ENCODE data around the gene C6orf89.

DNA sequence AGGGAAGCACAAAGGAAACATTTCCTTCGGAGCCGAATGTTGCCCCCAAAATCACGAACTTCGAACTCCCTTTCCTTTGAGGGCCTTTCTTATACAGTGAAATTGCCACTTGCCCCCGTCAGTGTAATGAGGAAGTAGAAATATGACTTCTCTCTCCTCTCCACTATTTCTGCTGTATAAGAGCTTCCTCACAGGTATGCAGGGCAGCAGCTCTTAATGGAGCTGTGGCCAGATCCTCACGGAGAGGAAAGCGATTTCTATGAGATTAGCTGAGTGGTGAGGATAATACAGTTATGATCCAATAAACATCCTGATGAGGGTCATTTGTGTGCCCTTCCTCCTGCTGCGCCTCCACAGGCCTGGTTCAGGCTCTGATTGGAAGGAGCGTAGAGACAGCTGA, 35.7 kb upstream of the C6orf89 start:
- TF ChIP-seq, protein P1, sequence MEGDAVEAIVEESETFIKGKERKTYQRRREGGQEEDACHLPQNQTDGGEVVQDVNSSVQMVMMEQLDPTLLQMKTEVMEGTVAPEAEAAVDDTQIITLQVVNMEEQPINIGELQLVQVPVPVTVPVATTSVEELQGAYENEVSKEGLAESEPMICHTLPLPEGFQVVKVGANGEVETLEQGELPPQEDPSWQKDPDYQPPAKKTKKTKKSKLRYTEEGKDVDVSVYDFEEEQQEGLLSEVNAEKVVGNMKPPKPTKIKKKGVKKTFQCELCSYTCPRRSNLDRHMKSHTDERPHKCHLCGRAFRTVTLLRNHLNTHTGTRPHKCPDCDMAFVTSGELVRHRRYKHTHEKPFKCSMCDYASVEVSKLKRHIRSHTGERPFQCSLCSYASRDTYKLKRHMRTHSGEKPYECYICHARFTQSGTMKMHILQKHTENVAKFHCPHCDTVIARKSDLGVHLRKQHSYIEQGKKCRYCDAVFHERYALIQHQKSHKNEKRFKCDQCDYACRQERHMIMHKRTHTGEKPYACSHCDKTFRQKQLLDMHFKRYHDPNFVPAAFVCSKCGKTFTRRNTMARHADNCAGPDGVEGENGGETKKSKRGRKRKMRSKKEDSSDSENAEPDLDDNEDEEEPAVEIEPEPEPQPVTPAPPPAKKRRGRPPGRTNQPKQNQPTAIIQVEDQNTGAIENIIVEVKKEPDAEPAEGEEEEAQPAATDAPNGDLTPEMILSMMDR (conservative IDR thresholded peaks at IDR 0.05), result no peak
- no peak for TF ChIP-seq EZH2 (IDR thresholded peaks at IDR 0.05; ENCODE audit: low read depth)
